Panc1 (cell line): ENCODE data around the gene SYNPO2L.
"Not testable (repeated sequence)": the region's sequence is repeated elsewhere in the genome, so short reads cannot be mapped to it uniquely, and the experiment has no call there.

ENCODE experiments used
- POLR2AphosphoS5 ChIP-seq: IDR thresholded peaks from 2 replicates; pipeline ENCODE4 v1.6.1; 2012; ENCODE audit warnings: mild to moderate bottlenecking, low read depth, low read length, moderate library complexity
- TF ChIP-seq, protein P1 (sequence below): fragments of 450-650 bp; IDR thresholded peaks from 2 replicates; pipeline ENCODE4 v1.5.1; 2017; ENCODE audit warnings: mild to moderate bottlenecking
- TF ChIP-seq, protein P2 (sequence below), 2 experiments: IDR thresholded peaks; 2 replicates each; pipeline ENCODE4 v1.6.1; 2011 to 2012; ENCODE audit warnings: low read depth in 2 of 2, control low read depth in 1 of 2, low read length in 1 of 2, mild to moderate bottlenecking in 1 of 2, moderate library complexity in 1 of 2; ENCODE audit not compliant: insufficient read depth in 1 of 2

DNA sequence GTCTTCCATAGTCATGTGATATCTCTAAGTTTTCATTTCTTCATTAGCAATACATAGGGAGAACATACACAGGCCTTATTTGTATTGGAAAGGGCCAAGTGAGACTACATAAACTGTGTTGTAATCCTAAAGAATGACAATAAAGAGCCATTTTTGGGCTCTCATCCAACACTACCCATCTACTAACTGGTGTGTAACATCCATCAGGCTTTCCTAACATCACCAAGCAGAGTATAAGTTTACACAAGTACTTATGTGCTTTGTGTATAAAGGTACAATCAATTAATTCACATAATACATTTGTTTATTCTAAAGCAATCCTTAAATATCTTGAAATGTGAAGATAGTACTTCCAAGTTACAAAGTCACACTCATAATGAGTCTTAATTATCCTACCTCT is 39.5 kb upstream of the SYNPO2L start:
- not testable (repeated sequence) for TF ChIP-seq POLR2AphosphoS5
- TF ChIP-seq, protein P1, sequence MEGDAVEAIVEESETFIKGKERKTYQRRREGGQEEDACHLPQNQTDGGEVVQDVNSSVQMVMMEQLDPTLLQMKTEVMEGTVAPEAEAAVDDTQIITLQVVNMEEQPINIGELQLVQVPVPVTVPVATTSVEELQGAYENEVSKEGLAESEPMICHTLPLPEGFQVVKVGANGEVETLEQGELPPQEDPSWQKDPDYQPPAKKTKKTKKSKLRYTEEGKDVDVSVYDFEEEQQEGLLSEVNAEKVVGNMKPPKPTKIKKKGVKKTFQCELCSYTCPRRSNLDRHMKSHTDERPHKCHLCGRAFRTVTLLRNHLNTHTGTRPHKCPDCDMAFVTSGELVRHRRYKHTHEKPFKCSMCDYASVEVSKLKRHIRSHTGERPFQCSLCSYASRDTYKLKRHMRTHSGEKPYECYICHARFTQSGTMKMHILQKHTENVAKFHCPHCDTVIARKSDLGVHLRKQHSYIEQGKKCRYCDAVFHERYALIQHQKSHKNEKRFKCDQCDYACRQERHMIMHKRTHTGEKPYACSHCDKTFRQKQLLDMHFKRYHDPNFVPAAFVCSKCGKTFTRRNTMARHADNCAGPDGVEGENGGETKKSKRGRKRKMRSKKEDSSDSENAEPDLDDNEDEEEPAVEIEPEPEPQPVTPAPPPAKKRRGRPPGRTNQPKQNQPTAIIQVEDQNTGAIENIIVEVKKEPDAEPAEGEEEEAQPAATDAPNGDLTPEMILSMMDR = not testable (repeated sequence)
- TF ChIP-seq, protein P2, sequence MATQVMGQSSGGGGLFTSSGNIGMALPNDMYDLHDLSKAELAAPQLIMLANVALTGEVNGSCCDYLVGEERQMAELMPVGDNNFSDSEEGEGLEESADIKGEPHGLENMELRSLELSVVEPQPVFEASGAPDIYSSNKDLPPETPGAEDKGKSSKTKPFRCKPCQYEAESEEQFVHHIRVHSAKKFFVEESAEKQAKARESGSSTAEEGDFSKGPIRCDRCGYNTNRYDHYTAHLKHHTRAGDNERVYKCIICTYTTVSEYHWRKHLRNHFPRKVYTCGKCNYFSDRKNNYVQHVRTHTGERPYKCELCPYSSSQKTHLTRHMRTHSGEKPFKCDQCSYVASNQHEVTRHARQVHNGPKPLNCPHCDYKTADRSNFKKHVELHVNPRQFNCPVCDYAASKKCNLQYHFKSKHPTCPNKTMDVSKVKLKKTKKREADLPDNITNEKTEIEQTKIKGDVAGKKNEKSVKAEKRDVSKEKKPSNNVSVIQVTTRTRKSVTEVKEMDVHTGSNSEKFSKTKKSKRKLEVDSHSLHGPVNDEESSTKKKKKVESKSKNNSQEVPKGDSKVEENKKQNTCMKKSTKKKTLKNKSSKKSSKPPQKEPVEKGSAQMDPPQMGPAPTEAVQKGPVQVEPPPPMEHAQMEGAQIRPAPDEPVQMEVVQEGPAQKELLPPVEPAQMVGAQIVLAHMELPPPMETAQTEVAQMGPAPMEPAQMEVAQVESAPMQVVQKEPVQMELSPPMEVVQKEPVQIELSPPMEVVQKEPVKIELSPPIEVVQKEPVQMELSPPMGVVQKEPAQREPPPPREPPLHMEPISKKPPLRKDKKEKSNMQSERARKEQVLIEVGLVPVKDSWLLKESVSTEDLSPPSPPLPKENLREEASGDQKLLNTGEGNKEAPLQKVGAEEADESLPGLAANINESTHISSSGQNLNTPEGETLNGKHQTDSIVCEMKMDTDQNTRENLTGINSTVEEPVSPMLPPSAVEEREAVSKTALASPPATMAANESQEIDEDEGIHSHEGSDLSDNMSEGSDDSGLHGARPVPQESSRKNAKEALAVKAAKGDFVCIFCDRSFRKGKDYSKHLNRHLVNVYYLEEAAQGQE (IDR thresholded peaks at IDR 0.05; ENCODE audit: insufficient read depth in 1 of 2, low read depth in 2 of 2, low read length in 1 of 2) = not testable (repeated sequence)
